Kidney epithelial cell (primary cell): ENCODE measurements around the gene FAM98C. TPM values are rescaled to one million over a fixed set of nuclear protein-coding genes. Genes with fewer than 3 reads are reported as not detected.
A peak's percentile ranks its signal among the peaks of the same experiment; 100 is the strongest.

Experiments used
- DNase-seq: peaks from one replicate; pipeline ENCODE4 v3.0.0-alpha.2; 2010; ENCODE audit warnings: low read depth
- H3K27me3 ChIP-seq: 2 replicates; pipeline ENCODE4 v1.6.0; 2011; ENCODE audit warnings: low read length; ENCODE audit not compliant: control insufficient read depth, insufficient read depth
- H3K36me3 ChIP-seq: 2 replicates; pipeline ENCODE4 v1.5.1; 2011; ENCODE audit warnings: low read length; ENCODE audit not compliant: control insufficient read depth, insufficient read depth
- H3K4me3 ChIP-seq: 2 replicates; pipeline ENCODE4 v1.5.1; 2011; ENCODE audit warnings: low read depth, mild to moderate bottlenecking, control low read depth, low read length
- CTCF ChIP-seq: IDR thresholded peaks from 2 replicates; pipeline ENCODE4 v1.5.1; 2011; ENCODE audit warnings: mild to moderate bottlenecking, moderate library complexity, low read length, control low read depth, inconsistent platforms; ENCODE audit not compliant: insufficient read depth, poor library complexity, severe bottlenecking
- total RNA-seq: library from RNA; depleted of rRNA; stranded (reverse); fragments of >200 nt; gene quantifications from 2 replicates; pipeline ENCODE4 v1.2.3, GENCODE V29; 2015

Gene FAM98C
- total RNA-seq, 1 donor from 2014 or later: 17.8 TPM

GRCh38 chr19:38441657-38442348 is 38.9 kb downstream of the FAM98C start:
- peak; percentile 18 for TF ChIP-seq CTCF
- DNase-seq: no peak
- Histone ChIP-seq H3K36me3 (no peaks in the 10 kb centered on the region), H3K4me3 (no peak overlapping the region), H3K27me3 (no peaks in the 10 kb centered on the region)

DNA sequence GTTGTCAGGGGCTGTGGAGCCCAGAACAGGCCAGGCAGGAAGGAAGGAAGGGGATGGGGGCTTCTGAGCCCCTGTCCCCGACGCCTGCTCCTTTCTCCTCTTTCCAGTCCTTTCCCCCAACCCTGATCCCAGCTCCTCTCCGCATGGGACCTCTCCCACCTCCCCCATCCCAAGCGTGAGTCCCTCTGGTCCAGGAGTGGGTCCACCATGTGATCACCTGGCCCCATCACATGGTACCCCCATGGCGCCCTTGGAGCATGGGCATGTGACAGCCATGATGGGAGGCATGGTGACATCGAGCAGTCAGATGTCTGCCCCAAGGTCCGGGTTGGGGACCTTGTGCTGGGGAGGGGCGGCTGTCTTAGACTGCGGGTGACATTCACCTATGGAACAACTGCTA is 39.8 kb downstream of the FAM98C start:
- Histone ChIP-seq H3K4me3 (no peak overlapping the region), H3K36me3 (no peaks in the 10 kb centered on the region), H3K27me3 (no peaks in the 10 kb centered on the region)
- no peak for DNase-seq
- no peak for TF ChIP-seq CTCF

- Histone ChIP-seq H3K27me3 (no peaks in the 10 kb centered on the region), H3K4me3 (no peak overlapping the region), H3K36me3 (no peaks in the 10 kb centered on the region)
- no peak for DNase-seq
- no peak for TF ChIP-seq CTCF
These were observed 40.6 kb downstream of the FAM98C start for GRCh38 chr19:38443458-38443999.

DNA sequence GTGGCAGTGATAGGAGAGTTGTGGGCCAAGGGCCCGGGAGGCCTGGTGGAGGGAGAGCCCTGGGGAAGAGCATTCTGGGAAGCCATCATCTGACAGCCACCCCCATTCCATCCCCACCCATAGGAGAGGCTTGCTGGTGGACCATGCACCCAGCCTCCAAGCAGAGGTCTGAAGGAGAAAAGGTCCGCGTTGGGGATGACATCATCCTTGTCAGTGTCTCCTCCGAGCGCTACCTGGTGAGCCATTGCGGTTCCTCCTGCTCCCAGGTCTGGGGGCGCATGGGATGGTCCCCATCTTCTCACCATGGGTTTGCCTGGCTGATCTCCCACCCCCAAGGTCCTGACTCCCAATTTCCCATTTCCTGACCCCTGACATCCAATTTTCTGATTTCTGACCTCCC is 41.1 kb downstream of the FAM98C start:
- no peak for DNase-seq
- no peaks in the 10 kb centered on the region for H3K27me3 ChIP-seq
- no peak overlapping the region for H3K4me3 ChIP-seq
- no peak for TF ChIP-seq CTCF
- no peaks in the 10 kb centered on the region for H3K36me3 ChIP-seq

DNA sequence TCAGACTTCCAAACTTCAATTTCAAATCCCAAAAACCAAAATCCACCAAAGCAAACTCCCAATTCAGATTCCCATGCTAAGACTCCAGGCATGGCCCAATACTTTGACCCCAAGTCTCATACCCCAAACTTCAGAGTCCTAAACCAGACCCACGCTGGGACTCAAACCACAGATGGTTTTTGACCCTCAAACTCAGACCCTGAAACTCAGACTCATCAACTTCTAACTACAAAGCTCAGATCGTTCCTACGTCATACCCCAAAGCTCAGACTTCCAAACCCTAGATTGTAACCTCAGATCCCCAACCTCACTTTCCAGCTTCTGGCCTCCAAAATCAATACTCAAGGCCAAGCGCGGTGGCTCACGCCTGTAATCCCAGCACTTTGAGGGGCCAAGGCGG is 42.5 kb downstream of the FAM98C start:
- no peak overlapping the region for H3K4me3 ChIP-seq
- H3K36me3 ChIP-seq: no peaks in the 10 kb centered on the region
- DNase-seq: no peak
- no peak for TF ChIP-seq CTCF
- H3K27me3 ChIP-seq: no peaks in the 10 kb centered on the region

- Histone ChIP-seq H3K27me3 (no peaks in the 10 kb centered on the region), H3K4me3 (no peak overlapping the region)
These were observed 45.3 kb downstream of the FAM98C start for GRCh38 chr19:38448225-38448624.

More at GRCh38 chr19:38448225-38448624, 45.3 kb downstream of the FAM98C start:
- no peak for TF ChIP-seq CTCF
- no peak for DNase-seq
- no peaks in the 10 kb centered on the region for H3K36me3 ChIP-seq
